ENCODE results near the gene FCAMR.

DNA sequence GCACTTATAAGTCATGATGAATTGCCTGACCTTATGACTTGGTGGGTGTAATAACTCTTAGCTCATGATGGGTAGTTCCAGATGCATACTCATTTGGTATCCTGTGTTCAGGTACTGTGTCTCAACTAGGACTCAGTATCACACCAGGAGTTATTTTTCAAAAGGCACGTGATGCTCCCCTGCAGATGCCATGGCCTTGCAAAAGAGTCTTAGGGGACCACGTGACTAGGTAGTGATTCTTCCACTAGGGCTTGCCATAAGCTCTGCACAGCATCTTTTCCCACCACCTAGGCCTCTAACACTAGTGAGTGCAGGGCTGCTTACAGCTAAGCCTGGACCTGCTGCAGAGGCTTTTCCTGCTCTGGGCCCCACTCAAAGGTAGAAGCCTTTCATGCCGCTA, 3.9 kb upstream of the FCAMR start:
- no peak for TF ChIP-seq POLR2A (IDR thresholded peaks at IDR 0.05)
- no peak for TF ChIP-seq POLR2AphosphoS5 (IDR thresholded peaks at IDR 0.05)
